ENCODE data around the gene CX3CL1.

CX3CL1 gene

GRCh38 chr16:57401943-57402640 is 29.8 kb downstream of the CX3CL1 start:
- TF ChIP-seq CTCF (IDR thresholded peaks at IDR 0.05): no peak

GRCh38 chr16:57403965-57404817 is 31.9 kb downstream of the CX3CL1 start, which contains the start of gene CCL17:
CCL17 (plus strand) TSS chr16:57404767; CDS start chr16:57413933, 9,166 bp downstream.
- TF ChIP-seq CTCF (IDR thresholded peaks at IDR 0.05): no peak
- Histone ChIP-seq H3K27me3 (no peaks in the 10 kb centered on the region), H3K36me3 (no peaks in the 10 kb centered on the region), H3K9me3 (no peaks in the 10 kb centered on the region), H3K27ac (no peak within 1 kb of the TSS), H3K4me1 (peaks cover 0 to 9% (median 2%) of the 10 kb centered on the region in 4 donors), H3K4me3 (no peak within 1 kb of the TSS)
- intact Hi-C loops (cut with DNase I; ENCODE audit: low total_unique reads): no loop called here
- DNase-seq: no peak

More at GRCh38 chr16:57401943-57402640, 29.8 kb downstream of the CX3CL1 start:
- Histone ChIP-seq H3K36me3 (no peaks in the 10 kb centered on the region), H3K4me3 (no peak overlapping the region), H3K4me1 (peaks cover 0 to 9% (median 2%) of the 10 kb centered on the region in 4 donors), H3K27ac (no peak overlapping the region), H3K27me3 (no peaks in the 10 kb centered on the region), H3K9me3 (no peaks in the 10 kb centered on the region)
- no peak for DNase-seq
- intact Hi-C loops (cut with DNase I; ENCODE audit: low total_unique reads): no loop called here

- Histone ChIP-seq H3K27ac (no peak overlapping the region), H3K27me3 (no peaks in the 10 kb centered on the region), H3K36me3 (no peaks in the 10 kb centered on the region), H3K4me3 (no peak overlapping the region), H3K9me3 (no peaks in the 10 kb centered on the region), H3K4me1 (peaks cover 0 to 9% (median 4%) of the 10 kb centered on the region in 4 donors)
- no peak for DNase-seq
- TF ChIP-seq CTCF (IDR thresholded peaks at IDR 0.05): no peak
- intact Hi-C loops (cut with DNase I; ENCODE audit: low total_unique reads): no loop called here
Observed at GRCh38 chr16:57405097-57405496, 32.8 kb downstream of the CX3CL1 start.

- Histone ChIP-seq H3K27ac (no peak overlapping the region), H3K36me3 (no peaks in the 10 kb centered on the region), H3K4me3 (no peak overlapping the region), H3K4me1 (peaks cover 0 to 13% (median 4%) of the 10 kb centered on the region in 4 donors), H3K27me3 (no peaks in the 10 kb centered on the region), H3K9me3 (no peaks in the 10 kb centered on the region)
- no peak for TF ChIP-seq CTCF (IDR thresholded peaks at IDR 0.05)
- DNase-seq: no peak
- intact Hi-C loops (cut with DNase I; ENCODE audit: low total_unique reads): no loop called here
Observed at GRCh38 chr16:57406881-57407280, 34.6 kb downstream of the CX3CL1 start.

GRCh38 chr16:57407521-57408353 is 35.4 kb downstream of the CX3CL1 start:
- Histone ChIP-seq H3K4me3 (no peak overlapping the region), H3K36me3 (no peaks in the 10 kb centered on the region), H3K4me1 (peaks cover 0 to 13% (median 4%) of the 10 kb centered on the region in 4 donors), H3K9me3 (no peaks in the 10 kb centered on the region), H3K27ac (no peak overlapping the region), H3K27me3 (no peaks in the 10 kb centered on the region)
- no peak for DNase-seq
- intact Hi-C loops (cut with DNase I; ENCODE audit: low total_unique reads): no loop called here
- no peak for TF ChIP-seq CTCF (IDR thresholded peaks at IDR 0.05)

Measured in tibial artery (tissue), 4 donors.